GM23338 (cell line): ENCODE results near the gene NTM. TPM values are rescaled to one million over a fixed set of nuclear protein-coding genes. Genes with fewer than 3 reads are reported as not detected.

ENCODE experiments used
- ATAC-seq: fragments of 200-7000 bp; cut with Tn5 transposase; 3 replicates; pipeline ENCODE4 v1.9.1; 2020
- DNase-seq: peaks from one replicate; pipeline ENCODE4 v3.0.0-alpha.2; 2015; ENCODE audit warnings: low spot score
- H2AFZ ChIP-seq: fragments of 200-600 bp; sonication (generic); 2 replicates; pipeline ENCODE4 v1.8.0; 2016; ENCODE audit warnings: antibody characterized with exemption, mild to moderate bottlenecking, moderate library complexity
- H3F3A ChIP-seq: fragments of 200-600 bp; sonication (generic); replicated peaks from 2 replicates; pipeline ENCODE4 v1.8.0; 2017; ENCODE audit warnings: antibody characterized with exemption, mixed run types, low read depth
- H3K27ac ChIP-seq: fragments of 200-600 bp; sonication (generic); 2 replicates; pipeline ENCODE4 v1.6.1; 2016; ENCODE audit warnings: low read depth
- H3K27me3 ChIP-seq: fragments of 200-600 bp; sonication (generic); 2 replicates; pipeline ENCODE4 v1.8.0; 2016; ENCODE audit warnings: mild to moderate bottlenecking, mixed run types, moderate library complexity; ENCODE audit not compliant: insufficient read depth
- H3K36me3 ChIP-seq: fragments of 200-600 bp; sonication (generic); 2 replicates; pipeline ENCODE4 v1.8.0; 2016; ENCODE audit warnings: mild to moderate bottlenecking; ENCODE audit not compliant: insufficient read depth
- H3K4me1 ChIP-seq: fragments of 200-600 bp; sonication (generic); 2 replicates; pipeline ENCODE4 v1.8.0; 2016; ENCODE audit warnings: mild to moderate bottlenecking, moderate library complexity; ENCODE audit not compliant: insufficient read depth
- H3K4me2 ChIP-seq: fragments of 200-600 bp; sonication (generic); 2 replicates; pipeline ENCODE4 v1.7.1; 2017; ENCODE audit warnings: mixed run types
- H3K4me3 ChIP-seq: fragments of 200-600 bp; sonication (generic); 2 replicates; pipeline ENCODE4 v1.6.1; 2016; ENCODE audit warnings: mixed run types
- H3K79me2 ChIP-seq: fragments of 200-600 bp; sonication (generic); replicated peaks from 2 replicates; pipeline ENCODE4 v1.8.0; 2017; ENCODE audit warnings: mild to moderate bottlenecking; ENCODE audit not compliant: insufficient read depth
- H3K9me2 ChIP-seq: fragments of 200-600 bp; sonication (generic); 2 replicates; pipeline ENCODE4 v1.8.0; 2017; ENCODE audit not compliant: insufficient read depth
- H4K20me1 ChIP-seq: fragments of 200-600 bp; sonication (generic); replicated peaks from 2 replicates; pipeline ENCODE4 v1.8.0; 2017; ENCODE audit warnings: mild to moderate bottlenecking; ENCODE audit not compliant: insufficient read depth
- H3K27ac Mint-ChIP-seq: 2 replicates; pipeline ENCODE4 v1.8.0; 2020; ENCODE audit warnings: inconsistent platforms, mild to moderate bottlenecking, moderate library complexity, mixed read lengths
- H3K27me3 Mint-ChIP-seq: 3 replicates; pipeline ENCODE4 v1.8.0; 2022; ENCODE audit warnings: low read depth, mild to moderate bottlenecking, moderate library complexity, mixed read lengths, inconsistent platforms; ENCODE audit not compliant: insufficient read depth, poor library complexity
- H3K36me3 Mint-ChIP-seq: 3 replicates; pipeline ENCODE4 v1.8.0; 2021; ENCODE audit warnings: low read depth, mild to moderate bottlenecking, inconsistent platforms, moderate library complexity, mixed read lengths
- H3K4me1 Mint-ChIP-seq: 3 replicates; pipeline ENCODE4 v1.8.0; 2020; ENCODE audit warnings: mild to moderate bottlenecking, inconsistent platforms, mixed read lengths
- H3K4me3 Mint-ChIP-seq: 3 replicates; pipeline ENCODE4 v1.8.0; 2021; ENCODE audit warnings: moderate library complexity, mild to moderate bottlenecking, inconsistent platforms, mixed read lengths
- H3K9me3 Mint-ChIP-seq: 3 replicates; pipeline ENCODE4 v1.8.0; 2020; ENCODE audit warnings: moderate library complexity, mild to moderate bottlenecking, inconsistent platforms, mixed read lengths
- CREB1 ChIP-seq: fragments of 250-450 bp; sonication (Bioruptor Pico); IDR thresholded peaks from 2 replicates; pipeline ENCODE4 v1.5.0; 2020; ENCODE audit warnings: low read depth, mild to moderate bottlenecking, moderate library complexity
- EZH2 ChIP-seq: fragments of 200-600 bp; sonication (generic); IDR thresholded peaks from one replicate; pipeline ENCODE4 v1.8.0; 2017; ENCODE audit warnings: antibody characterized with exemption, mild to moderate bottlenecking, low read depth; ENCODE audit not compliant: unreplicated experiment
- EZH2phosphoT487 ChIP-seq: fragments of 200-600 bp; sonication (generic); IDR thresholded peaks from one replicate; pipeline ENCODE4 v1.8.1; 2018; ENCODE audit warnings: antibody characterized with exemption; ENCODE audit not compliant: unreplicated experiment
- JUNB ChIP-seq: IDR thresholded peaks from one replicate; pipeline ENCODE4 v1.6.1; 2016; ENCODE audit warnings: antibody characterized with exemption; ENCODE audit not compliant: unreplicated experiment
- NANOG ChIP-seq: IDR thresholded peaks from 2 replicates; pipeline ENCODE4 v1.6.1; 2016; ENCODE audit warnings: antibody characterized with exemption, borderline replicate concordance
- POLR2AphosphoS5 ChIP-seq: IDR thresholded peaks from 2 replicates; pipeline ENCODE4 v1.6.1; 2016; ENCODE audit warnings: antibody characterized with exemption, low read depth
- STAT1 ChIP-seq: IDR thresholded peaks from one replicate; pipeline ENCODE4 v1.6.1; 2016; ENCODE audit warnings: antibody characterized with exemption; ENCODE audit not compliant: unreplicated experiment
- ZNF114 ChIP-seq: fragments of 250-450 bp; sonication (Bioruptor Pico); IDR thresholded peaks from 2 replicates; pipeline ENCODE4 v1.5.0; 2020; ENCODE audit warnings: mild to moderate bottlenecking, moderate library complexity
- ZNF331 ChIP-seq: fragments of 250-450 bp; sonication (Bioruptor Pico); IDR thresholded peaks from 2 replicates; pipeline ENCODE4 v1.5.0; 2020; ENCODE audit warnings: low read depth, mild to moderate bottlenecking, moderate library complexity
- polyA plus RNA-seq: library from polyadenylated mRNA; unstranded; fragments of >200 nt; fragmentation: Nextera tagmentation; extraction: Ambion mirVana; gene quantifications from 2 replicates; pipeline ENCODE4 v1.2.1, GENCODE V29; 2016
- total RNA-seq: library from RNA; depleted of rRNA; stranded (reverse); fragments of >200 nt; shearing (Covaris generic); gene quantifications from 2 replicates; pipeline ENCODE4 v1.2.3, GENCODE V29; 2014
- TF ChIP-seq, protein P1 (sequence below): IDR thresholded peaks from 2 replicates; pipeline ENCODE4 v1.6.1; 2016; ENCODE audit warnings: antibody characterized with exemption
- TF ChIP-seq, protein P2 (sequence below), 2 experiments: fragments of 200-600 bp in 1 of 2; sonication (generic) in 1 of 2; conservative IDR thresholded peaks; 2 replicates each; pipeline versions ENCODE4 v1.5.1 to v1.6.1; 2016 to 2017; ENCODE audit warnings: antibody characterized with exemption in 2 of 2, low read depth in 2 of 2, mild to moderate bottlenecking in 2 of 2, moderate library complexity in 1 of 2
- TF ChIP-seq, protein P3 (sequence below): IDR thresholded peaks from one replicate; pipeline ENCODE4 v1.6.1; 2018; ENCODE audit warnings: antibody characterized with exemption; ENCODE audit not compliant: unreplicated experiment
- TF ChIP-seq, protein P4 (sequence below): fragments of 250-450 bp; sonication (Bioruptor Pico); IDR thresholded peaks from 2 replicates; pipeline ENCODE4 v1.5.0; 2020; ENCODE audit warnings: mild to moderate bottlenecking, moderate library complexity

NTM gene
- total and polyA plus RNA-seq, 2 experiments from 2014 or later, result 10.6 to 14.6 TPM

DNA sequence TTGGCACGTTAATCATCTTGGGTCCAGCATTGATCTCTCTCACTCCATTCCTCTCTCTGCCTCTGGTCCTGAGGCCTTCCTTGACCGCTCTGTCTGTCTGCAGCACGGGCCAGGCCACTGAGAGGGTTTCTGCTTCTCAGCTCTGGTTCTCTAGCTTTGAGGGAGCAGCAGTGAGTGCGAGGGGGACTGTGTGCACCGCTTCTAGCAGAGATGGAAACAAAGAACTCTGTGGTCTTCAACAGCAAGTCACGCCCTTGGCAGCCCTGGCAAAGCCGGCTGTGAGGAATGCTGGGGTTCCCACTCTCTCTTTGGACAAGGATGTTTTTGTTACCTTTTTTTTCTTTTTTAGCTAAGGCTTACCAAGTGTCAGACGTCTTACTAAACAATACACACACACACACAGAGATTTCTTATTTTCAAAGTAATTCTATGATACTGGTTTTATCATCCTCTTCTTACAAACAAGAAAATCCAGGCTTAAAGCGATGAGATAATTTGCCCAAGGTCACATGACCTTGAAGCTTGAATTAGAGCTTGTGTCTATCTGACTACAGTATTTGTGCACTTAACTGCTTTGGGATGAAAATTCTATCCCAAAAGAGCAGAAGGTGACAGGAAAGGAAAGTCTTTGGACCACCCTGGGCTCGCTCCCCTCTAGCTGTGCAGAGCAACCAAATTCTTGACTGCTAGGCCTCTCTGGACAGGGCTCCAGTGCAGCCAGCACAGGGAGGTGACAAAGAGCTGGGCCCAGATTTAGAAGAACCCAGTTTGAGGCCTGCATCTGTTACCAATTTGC, 293.2 kb downstream of the NTM start:
- peak overlapping the region; percentile 10; the same call in 1 of the 2 replicates for H3K27ac Mint-ChIP-seq
- Histone ChIP-seq H3K36me3 (no peaks in the 10 kb centered on the region), H3K27ac (no peak overlapping the region), H2AFZ (peak overlapping the region; percentile 63; the same call in 1 of the 2 replicates), H3K4me2 (0 out of 2 replicates have a peak overlapping the region, but pooled peaks have one; percentile 38), H3F3A (no peaks in the 10 kb centered on the region), H3K79me2 (no peaks in the 10 kb centered on the region), H3K9me2 (no peaks in the 10 kb centered on the region), H3K4me1 (peaks cover 34% of the 10 kb centered on the region), H3K4me3 (no peak overlapping the region), H3K27me3 (no peaks in the 10 kb centered on the region), H4K20me1 (no peaks in the 10 kb centered on the region)
- peaks cover 43% of the 10 kb centered on the region for H3K4me1 Mint-ChIP-seq
- ATAC-seq (no peak), DNase-seq (no peak)
- H3K4me3 Mint-ChIP-seq, result no peak overlapping the region
- H3K36me3 Mint-ChIP-seq, result no peaks in the 10 kb centered on the region; the same call in 2 of the 3 replicates
- peaks cover 7% of the 10 kb centered on the region for H3K27me3 Mint-ChIP-seq
- no peak for TF ChIP-seq CREB1 (CRISPR knock-in tag)
- TF ChIP-seq, protein P1, sequence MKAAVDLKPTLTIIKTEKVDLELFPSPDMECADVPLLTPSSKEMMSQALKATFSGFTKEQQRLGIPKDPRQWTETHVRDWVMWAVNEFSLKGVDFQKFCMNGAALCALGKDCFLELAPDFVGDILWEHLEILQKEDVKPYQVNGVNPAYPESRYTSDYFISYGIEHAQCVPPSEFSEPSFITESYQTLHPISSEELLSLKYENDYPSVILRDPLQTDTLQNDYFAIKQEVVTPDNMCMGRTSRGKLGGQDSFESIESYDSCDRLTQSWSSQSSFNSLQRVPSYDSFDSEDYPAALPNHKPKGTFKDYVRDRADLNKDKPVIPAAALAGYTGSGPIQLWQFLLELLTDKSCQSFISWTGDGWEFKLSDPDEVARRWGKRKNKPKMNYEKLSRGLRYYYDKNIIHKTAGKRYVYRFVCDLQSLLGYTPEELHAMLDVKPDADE, result no peak
- TF ChIP-seq, protein P2, sequence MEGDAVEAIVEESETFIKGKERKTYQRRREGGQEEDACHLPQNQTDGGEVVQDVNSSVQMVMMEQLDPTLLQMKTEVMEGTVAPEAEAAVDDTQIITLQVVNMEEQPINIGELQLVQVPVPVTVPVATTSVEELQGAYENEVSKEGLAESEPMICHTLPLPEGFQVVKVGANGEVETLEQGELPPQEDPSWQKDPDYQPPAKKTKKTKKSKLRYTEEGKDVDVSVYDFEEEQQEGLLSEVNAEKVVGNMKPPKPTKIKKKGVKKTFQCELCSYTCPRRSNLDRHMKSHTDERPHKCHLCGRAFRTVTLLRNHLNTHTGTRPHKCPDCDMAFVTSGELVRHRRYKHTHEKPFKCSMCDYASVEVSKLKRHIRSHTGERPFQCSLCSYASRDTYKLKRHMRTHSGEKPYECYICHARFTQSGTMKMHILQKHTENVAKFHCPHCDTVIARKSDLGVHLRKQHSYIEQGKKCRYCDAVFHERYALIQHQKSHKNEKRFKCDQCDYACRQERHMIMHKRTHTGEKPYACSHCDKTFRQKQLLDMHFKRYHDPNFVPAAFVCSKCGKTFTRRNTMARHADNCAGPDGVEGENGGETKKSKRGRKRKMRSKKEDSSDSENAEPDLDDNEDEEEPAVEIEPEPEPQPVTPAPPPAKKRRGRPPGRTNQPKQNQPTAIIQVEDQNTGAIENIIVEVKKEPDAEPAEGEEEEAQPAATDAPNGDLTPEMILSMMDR (conservative IDR thresholded peaks at IDR 0.05; ENCODE audit: low read depth in 2 of 2), result no peak
- TF ChIP-seq POLR2AphosphoS5, result no peak
- TF ChIP-seq, protein P3, sequence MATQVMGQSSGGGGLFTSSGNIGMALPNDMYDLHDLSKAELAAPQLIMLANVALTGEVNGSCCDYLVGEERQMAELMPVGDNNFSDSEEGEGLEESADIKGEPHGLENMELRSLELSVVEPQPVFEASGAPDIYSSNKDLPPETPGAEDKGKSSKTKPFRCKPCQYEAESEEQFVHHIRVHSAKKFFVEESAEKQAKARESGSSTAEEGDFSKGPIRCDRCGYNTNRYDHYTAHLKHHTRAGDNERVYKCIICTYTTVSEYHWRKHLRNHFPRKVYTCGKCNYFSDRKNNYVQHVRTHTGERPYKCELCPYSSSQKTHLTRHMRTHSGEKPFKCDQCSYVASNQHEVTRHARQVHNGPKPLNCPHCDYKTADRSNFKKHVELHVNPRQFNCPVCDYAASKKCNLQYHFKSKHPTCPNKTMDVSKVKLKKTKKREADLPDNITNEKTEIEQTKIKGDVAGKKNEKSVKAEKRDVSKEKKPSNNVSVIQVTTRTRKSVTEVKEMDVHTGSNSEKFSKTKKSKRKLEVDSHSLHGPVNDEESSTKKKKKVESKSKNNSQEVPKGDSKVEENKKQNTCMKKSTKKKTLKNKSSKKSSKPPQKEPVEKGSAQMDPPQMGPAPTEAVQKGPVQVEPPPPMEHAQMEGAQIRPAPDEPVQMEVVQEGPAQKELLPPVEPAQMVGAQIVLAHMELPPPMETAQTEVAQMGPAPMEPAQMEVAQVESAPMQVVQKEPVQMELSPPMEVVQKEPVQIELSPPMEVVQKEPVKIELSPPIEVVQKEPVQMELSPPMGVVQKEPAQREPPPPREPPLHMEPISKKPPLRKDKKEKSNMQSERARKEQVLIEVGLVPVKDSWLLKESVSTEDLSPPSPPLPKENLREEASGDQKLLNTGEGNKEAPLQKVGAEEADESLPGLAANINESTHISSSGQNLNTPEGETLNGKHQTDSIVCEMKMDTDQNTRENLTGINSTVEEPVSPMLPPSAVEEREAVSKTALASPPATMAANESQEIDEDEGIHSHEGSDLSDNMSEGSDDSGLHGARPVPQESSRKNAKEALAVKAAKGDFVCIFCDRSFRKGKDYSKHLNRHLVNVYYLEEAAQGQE, result no peak
- TF ChIP-seq EZH2, result no peak
- no peak for TF ChIP-seq NANOG
- TF ChIP-seq JUNB, result no peak
- no peak for TF ChIP-seq STAT1
- TF ChIP-seq, protein P4, sequence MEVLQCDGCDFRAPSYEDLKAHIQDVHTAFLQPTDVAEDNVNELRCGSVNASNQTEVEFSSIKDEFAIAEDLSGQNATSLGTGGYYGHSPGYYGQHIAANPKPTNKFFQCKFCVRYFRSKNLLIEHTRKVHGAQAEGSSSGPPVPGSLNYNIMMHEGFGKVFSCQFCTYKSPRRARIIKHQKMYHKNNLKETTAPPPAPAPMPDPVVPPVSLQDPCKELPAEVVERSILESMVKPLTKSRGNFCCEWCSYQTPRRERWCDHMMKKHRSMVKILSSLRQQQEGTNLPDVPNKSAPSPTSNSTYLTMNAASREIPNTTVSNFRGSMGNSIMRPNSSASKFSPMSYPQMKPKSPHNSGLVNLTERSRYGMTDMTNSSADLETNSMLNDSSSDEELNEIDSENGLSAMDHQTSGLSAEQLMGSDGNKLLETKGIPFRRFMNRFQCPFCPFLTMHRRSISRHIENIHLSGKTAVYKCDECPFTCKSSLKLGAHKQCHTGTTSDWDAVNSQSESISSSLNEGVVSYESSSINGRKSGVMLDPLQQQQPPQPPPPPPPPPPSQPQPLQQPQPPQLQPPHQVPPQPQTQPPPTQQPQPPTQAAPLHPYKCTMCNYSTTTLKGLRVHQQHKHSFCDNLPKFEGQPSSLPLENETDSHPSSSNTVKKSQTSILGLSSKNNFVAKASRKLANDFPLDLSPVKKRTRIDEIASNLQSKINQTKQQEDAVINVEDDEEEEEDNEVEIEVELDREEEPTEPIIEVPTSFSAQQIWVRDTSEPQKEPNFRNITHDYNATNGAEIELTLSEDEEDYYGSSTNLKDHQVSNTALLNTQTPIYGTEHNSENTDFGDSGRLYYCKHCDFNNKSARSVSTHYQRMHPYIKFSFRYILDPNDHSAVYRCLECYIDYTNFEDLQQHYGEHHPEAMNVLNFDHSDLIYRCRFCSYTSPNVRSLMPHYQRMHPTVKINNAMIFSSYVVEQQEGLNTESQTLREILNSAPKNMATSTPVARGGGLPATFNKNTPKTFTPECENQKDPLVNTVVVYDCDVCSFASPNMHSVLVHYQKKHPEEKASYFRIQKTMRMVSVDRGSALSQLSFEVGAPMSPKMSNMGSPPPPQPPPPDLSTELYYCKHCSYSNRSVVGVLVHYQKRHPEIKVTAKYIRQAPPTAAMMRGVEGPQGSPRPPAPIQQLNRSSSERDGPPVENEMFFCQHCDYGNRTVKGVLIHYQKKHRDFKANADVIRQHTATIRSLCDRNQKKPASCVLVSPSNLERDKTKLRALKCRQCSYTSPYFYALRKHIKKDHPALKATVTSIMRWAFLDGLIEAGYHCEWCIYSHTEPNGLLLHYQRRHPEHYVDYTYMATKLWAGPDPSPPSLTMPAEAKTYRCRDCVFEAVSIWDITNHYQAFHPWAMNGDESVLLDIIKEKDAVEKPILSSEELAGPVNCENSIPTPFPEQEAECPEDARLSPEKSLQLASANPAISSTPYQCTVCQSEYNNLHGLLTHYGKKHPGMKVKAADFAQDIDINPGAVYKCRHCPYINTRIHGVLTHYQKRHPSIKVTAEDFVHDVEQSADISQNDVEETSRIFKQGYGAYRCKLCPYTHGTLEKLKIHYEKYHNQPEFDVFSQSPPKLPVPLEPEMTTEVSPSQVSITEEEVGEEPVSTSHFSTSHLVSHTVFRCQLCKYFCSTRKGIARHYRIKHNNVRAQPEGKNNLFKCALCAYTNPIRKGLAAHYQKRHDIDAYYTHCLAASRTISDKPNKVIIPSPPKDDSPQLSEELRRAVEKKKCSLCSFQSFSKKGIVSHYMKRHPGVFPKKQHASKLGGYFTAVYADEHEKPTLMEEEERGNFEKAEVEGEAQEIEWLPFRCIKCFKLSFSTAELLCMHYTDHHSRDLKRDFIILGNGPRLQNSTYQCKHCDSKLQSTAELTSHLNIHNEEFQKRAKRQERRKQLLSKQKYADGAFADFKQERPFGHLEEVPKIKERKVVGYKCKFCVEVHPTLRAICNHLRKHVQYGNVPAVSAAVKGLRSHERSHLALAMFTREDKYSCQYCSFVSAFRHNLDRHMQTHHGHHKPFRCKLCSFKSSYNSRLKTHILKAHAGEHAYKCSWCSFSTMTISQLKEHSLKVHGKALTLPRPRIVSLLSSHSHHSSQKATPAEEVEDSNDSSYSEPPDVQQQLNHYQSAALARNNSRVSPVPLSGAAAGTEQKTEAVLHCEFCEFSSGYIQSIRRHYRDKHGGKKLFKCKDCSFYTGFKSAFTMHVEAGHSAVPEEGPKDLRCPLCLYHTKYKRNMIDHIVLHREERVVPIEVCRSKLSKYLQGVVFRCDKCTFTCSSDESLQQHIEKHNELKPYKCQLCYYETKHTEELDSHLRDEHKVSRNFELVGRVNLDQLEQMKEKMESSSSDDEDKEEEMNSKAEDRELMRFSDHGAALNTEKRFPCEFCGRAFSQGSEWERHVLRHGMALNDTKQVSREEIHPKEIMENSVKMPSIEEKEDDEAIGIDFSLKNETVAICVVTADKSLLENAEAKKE (CRISPR knock-in tag), result no peak
- no peak for TF ChIP-seq EZH2phosphoT487
- no peak for TF ChIP-seq ZNF114 (CRISPR knock-in tag)
- no peak for TF ChIP-seq ZNF331 (CRISPR knock-in tag)
- no peaks in the 10 kb centered on the region for H3K9me3 Mint-ChIP-seq
